HEK293 (cell line): Measurements from ENCODE around the gene BBX.

Experiments
- YY1 ChIP-seq: fragments of 450-650 bp; formaldehyde crosslinking; IDR thresholded peaks from 2 replicates; pipeline ENCODE4 v1.5.1; 2018; ENCODE audit warnings: missing biosample characterization, missing genetic modification characterization
- ZBTB1 ChIP-seq: fragments of 450-650 bp; formaldehyde crosslinking; IDR thresholded peaks from 2 replicates; pipeline ENCODE4 v1.5.1; 2016; ENCODE audit warnings: missing biosample characterization, missing genetic modification characterization
- ZNF214 ChIP-seq: fragments of 450-650 bp; formaldehyde crosslinking; IDR thresholded peaks from 2 replicates; pipeline ENCODE4 v1.5.1; 2017; ENCODE audit warnings: missing biosample characterization, mild to moderate bottlenecking, missing genetic modification characterization, borderline replicate concordance
- ZNF221 ChIP-seq: fragments of 450-650 bp; formaldehyde crosslinking; IDR thresholded peaks from 2 replicates; pipeline ENCODE4 v1.5.1; 2017; ENCODE audit warnings: missing biosample characterization, missing genetic modification characterization, borderline replicate concordance
- ZNF561 ChIP-seq: fragments of 450-650 bp; IDR thresholded peaks from 2 replicates; pipeline ENCODE4 v1.5.1; 2018; ENCODE audit warnings: missing biosample characterization, missing genetic modification characterization, borderline replicate concordance
- ZNF777 ChIP-seq: fragments of 450-650 bp; formaldehyde crosslinking; IDR thresholded peaks from 2 replicates; pipeline ENCODE4 v1.5.1; 2017; ENCODE audit warnings: missing biosample characterization, missing genetic modification characterization, borderline replicate concordance
- ZNF791 ChIP-seq: fragments of 450-650 bp; formaldehyde crosslinking; IDR thresholded peaks from 2 replicates; pipeline ENCODE4 v1.5.1; 2016; ENCODE audit warnings: missing biosample characterization, missing genetic modification characterization
- TF ChIP-seq, protein P1 (sequence below): fragments of 450-650 bp; formaldehyde crosslinking; IDR thresholded peaks from 2 replicates; pipeline ENCODE4 v1.5.1; 2016; ENCODE audit warnings: missing biosample characterization, missing genetic modification characterization
- TF ChIP-seq, protein P2 (sequence below): sonication (generic); formaldehyde crosslinking; IDR thresholded peaks from 2 replicates; pipeline ENCODE4 v1.8.1; 2022; ENCODE audit warnings: mild to moderate bottlenecking, moderate library complexity, missing genetic modification reagents
- TF ChIP-seq, protein P3 (sequence below): IDR thresholded peaks from 2 replicates; pipeline ENCODE4 v1.6.1; 2011; ENCODE audit warnings: mild to moderate bottlenecking, low read depth, low read length, borderline replicate concordance

DNA sequence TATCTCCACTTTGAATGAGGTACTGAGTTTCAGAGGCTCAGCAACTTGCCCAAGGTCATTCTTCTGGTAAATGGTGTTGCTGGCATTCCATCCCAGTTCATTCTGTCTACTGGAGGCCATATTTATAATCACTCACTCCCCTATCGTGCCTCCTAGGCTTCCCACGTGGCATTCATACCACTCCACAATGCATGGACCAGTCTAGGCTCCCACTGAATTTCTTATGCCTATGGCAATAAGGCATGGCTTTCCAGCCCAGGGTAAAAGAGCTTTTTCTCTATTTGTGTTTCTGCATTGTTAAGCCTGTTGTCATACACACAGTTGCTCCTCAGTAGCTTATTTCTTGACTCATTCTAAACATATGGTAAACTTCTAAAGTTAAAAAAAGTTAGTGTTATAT is 19.9 kb downstream of the BBX start:
- TF ChIP-seq ZNF561 (tag by site-specific recombination) (no peak), YY1 (no peak), ZNF221 (tag by site-specific recombination) (no peak), ZNF777 (tag by site-specific recombination) (no peak), ZNF791 (tag by site-specific recombination) (no peak), ZNF214 (tag by site-specific recombination) (no peak), ZBTB1 (tag by site-specific recombination) (no peak)
- TF ChIP-seq, protein P1, sequence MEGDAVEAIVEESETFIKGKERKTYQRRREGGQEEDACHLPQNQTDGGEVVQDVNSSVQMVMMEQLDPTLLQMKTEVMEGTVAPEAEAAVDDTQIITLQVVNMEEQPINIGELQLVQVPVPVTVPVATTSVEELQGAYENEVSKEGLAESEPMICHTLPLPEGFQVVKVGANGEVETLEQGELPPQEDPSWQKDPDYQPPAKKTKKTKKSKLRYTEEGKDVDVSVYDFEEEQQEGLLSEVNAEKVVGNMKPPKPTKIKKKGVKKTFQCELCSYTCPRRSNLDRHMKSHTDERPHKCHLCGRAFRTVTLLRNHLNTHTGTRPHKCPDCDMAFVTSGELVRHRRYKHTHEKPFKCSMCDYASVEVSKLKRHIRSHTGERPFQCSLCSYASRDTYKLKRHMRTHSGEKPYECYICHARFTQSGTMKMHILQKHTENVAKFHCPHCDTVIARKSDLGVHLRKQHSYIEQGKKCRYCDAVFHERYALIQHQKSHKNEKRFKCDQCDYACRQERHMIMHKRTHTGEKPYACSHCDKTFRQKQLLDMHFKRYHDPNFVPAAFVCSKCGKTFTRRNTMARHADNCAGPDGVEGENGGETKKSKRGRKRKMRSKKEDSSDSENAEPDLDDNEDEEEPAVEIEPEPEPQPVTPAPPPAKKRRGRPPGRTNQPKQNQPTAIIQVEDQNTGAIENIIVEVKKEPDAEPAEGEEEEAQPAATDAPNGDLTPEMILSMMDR (tag by site-specific recombination) = no peak
- TF ChIP-seq, protein P2, sequence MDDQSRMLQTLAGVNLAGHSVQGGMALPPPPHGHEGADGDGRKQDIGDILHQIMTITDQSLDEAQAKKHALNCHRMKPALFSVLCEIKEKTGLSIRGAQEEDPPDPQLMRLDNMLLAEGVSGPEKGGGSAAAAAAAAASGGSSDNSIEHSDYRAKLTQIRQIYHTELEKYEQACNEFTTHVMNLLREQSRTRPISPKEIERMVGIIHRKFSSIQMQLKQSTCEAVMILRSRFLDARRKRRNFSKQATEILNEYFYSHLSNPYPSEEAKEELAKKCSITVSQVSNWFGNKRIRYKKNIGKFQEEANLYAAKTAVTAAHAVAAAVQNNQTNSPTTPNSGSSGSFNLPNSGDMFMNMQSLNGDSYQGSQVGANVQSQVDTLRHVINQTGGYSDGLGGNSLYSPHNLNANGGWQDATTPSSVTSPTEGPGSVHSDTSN (CRISPR knock-in tag) = no peak
- TF ChIP-seq, protein P3, sequence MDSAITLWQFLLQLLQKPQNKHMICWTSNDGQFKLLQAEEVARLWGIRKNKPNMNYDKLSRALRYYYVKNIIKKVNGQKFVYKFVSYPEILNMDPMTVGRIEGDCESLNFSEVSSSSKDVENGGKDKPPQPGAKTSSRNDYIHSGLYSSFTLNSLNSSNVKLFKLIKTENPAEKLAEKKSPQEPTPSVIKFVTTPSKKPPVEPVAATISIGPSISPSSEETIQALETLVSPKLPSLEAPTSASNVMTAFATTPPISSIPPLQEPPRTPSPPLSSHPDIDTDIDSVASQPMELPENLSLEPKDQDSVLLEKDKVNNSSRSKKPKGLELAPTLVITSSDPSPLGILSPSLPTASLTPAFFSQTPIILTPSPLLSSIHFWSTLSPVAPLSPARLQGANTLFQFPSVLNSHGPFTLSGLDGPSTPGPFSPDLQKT = no peak
